HFFc6 (cell line): ENCODE measurements around the gene SCG5. TPM values are rescaled to one million over a fixed set of nuclear protein-coding genes. Genes with fewer than 3 reads are reported as not detected.

ENCODE experiments used
- DNase-seq: peaks from one replicate; pipeline ENCODE4 v3.0.0-alpha.2; 2018
- H3K27ac Mint-ChIP-seq: 2 replicates; pipeline ENCODE4 v1.8.0; 2020; ENCODE audit warnings: mild to moderate bottlenecking, mixed read lengths
- H3K27me3 Mint-ChIP-seq: 2 replicates; pipeline ENCODE4 v1.8.0; 2021; ENCODE audit warnings: mild to moderate bottlenecking, moderate library complexity, mixed read lengths; ENCODE audit not compliant: insufficient read depth
- H3K36me3 Mint-ChIP-seq: 2 replicates; pipeline ENCODE4 v1.8.0; 2021; ENCODE audit warnings: low read depth, mixed read lengths
- H3K4me1 Mint-ChIP-seq: 2 replicates; pipeline ENCODE4 v1.8.0; 2020; ENCODE audit warnings: low read depth, mixed read lengths
- H3K4me3 Mint-ChIP-seq: 2 replicates; pipeline ENCODE4 v1.8.0; 2020; ENCODE audit warnings: mild to moderate bottlenecking, moderate library complexity, mixed read lengths
- H3K9me3 Mint-ChIP-seq: 2 replicates; pipeline ENCODE4 v1.8.0; 2020; ENCODE audit warnings: mild to moderate bottlenecking, mixed read lengths
- CTCF ChIP-seq: fragments of 200-600 bp; sonication (generic); IDR thresholded peaks from 2 replicates; pipeline ENCODE4 v1.5.0; 2021; ENCODE audit warnings: antibody characterized with exemption, mild to moderate bottlenecking
- total RNA-seq, 6 experiments: library from RNA; stranded (reverse); fragmentation: NEBNext Ultra II Directional; extraction: Animal tissue kit (Norgen Biotek cat#: 25700); gene quantifications; 2 replicates in 1 of 6; 3 replicates in 5 of 6; pipeline ENCODE4 v1.2.3, GENCODE V29; 2021

Gene SCG5
- total RNA-seq, 6 experiments from 2014 or later = 2.6 to 5.5 (median 3.5) TPM

- DNase-seq = peak; percentile 93
- Mint-ChIP-seq H3K27ac (peak overlapping the region; percentile 86), H3K4me1 (peaks cover 84% of the 10 kb centered on the region), H3K36me3 (peaks cover 4% of the 10 kb centered on the region), H3K27me3 (peaks cover 3% of the 10 kb centered on the region; the same call in 1 of the 2 replicates), H3K4me3 (peak overlapping the region; percentile 75), H3K9me3 (no peaks in the 10 kb centered on the region)
- TF ChIP-seq CTCF = no peak
Observed at GRCh38 chr15:32706704-32707103, 65.2 kb downstream of the SCG5 start.

- Mint-ChIP-seq H3K9me3 (no peaks in the 10 kb centered on the region), H3K27me3 (peaks cover 3% of the 10 kb centered on the region; the same call in 1 of the 2 replicates), H3K27ac (peak overlapping the region; percentile 86), H3K4me3 (peak overlapping the region; percentile 75), H3K36me3 (peaks cover 4% of the 10 kb centered on the region), H3K4me1 (peaks cover 84% of the 10 kb centered on the region)
- no peak for DNase-seq
- no peak for TF ChIP-seq CTCF
Observed at GRCh38 chr15:32707436-32707835, 65.9 kb downstream of the SCG5 start.

DNA sequence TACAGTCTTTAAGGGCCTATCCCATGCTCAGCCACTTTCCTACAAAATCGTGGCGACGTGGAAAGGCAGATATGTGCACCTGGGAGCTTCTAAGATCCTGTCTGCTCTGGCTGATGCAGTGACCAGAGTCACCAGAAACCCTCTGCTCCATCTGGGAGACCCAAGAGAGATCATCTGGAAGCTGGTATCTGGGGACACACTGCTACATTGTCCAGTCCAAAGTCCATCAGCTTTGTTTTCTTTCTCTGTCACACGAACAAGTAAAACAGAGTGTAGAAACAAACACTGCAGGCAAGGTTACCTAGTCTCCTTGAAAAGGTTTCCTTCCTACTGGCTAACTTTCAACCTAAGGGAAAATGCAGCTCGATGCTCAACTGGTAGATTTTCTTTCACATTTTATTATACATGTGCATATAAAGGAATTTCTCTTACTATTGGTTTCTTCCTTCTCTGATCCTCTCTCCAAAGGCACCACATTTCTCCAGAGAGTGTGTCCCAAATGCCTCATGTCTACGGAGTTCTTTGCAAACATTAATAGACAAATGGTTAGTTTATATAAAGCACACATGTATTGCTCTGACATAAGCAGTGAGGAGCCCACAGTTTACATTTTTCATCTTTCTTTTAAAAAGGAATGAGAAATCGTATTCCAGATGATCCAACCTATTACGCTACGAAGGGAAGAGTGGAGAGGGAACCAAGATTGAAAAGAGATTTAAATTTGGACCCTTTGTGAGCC lies 68.0 kb downstream of the SCG5 start:
- H3K4me1 Mint-ChIP-seq = peaks cover 77% of the 10 kb centered on the region
- no peak for DNase-seq
- TF ChIP-seq CTCF = no peak

GRCh38 chr15:32715276-32715675 lies 73.8 kb downstream of the SCG5 start:
- Mint-ChIP-seq H3K4me1 (peaks cover 59% of the 10 kb centered on the region), H3K27ac (peak overlapping the region; percentile 83), H3K9me3 (peaks cover 11% of the 10 kb centered on the region), H3K36me3 (peaks cover 23% of the 10 kb centered on the region), H3K4me3 (no peak overlapping the region), H3K27me3 (peaks cover 21% of the 10 kb centered on the region)
- no peak for TF ChIP-seq CTCF
- peak; percentile 83 for DNase-seq

More for the DNA sequence above, 68.0 kb downstream of the SCG5 start:
- H3K36me3 Mint-ChIP-seq = peaks cover 4% of the 10 kb centered on the region
- no peak overlapping the region for H3K4me3 Mint-ChIP-seq
- H3K27me3 Mint-ChIP-seq = peaks cover 3% of the 10 kb centered on the region; the same call in 1 of the 2 replicates
- H3K27ac Mint-ChIP-seq = no peak overlapping the region
- H3K9me3 Mint-ChIP-seq = no peaks in the 10 kb centered on the region

DNA sequence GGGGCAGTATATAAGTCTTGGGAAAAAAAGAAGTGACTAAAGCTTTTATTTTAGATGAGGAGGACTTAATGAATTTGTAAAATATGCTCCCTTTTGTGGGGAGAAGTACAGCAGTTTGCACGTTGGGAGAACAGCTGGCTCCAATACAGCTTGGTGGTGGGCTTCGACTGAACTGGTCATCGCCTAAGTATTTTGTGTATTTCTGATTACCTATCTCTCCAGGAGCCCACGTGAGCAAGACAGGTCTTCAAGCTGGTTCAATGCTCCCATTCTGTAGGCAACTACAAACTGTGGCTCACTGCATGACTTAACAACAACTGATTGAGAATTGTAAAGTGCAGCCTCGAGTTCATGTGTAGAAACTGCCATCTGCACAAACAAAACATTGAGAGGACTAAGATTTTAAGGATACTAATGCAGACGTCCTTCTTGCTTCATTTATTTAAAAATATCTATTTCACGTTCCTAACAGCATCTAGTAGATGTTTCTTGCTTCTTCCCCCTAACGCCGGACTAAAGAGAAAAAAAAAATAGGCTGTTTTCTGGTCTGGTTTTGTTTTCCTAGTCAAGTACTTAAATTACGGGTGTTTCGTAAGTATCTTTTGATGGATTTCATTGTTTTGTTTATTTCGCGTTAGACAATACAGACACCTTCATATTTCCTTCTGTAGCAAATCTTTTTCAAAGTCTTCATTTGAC lies 74.9 kb downstream of the SCG5 start:
- Mint-ChIP-seq H3K9me3 (peaks cover 11% of the 10 kb centered on the region), H3K4me3 (peak overlapping the region; percentile 89), H3K4me1 (peaks cover 70% of the 10 kb centered on the region), H3K27me3 (peaks cover 23% of the 10 kb centered on the region), H3K36me3 (peaks cover 34% of the 10 kb centered on the region), H3K27ac (peak overlapping the region; percentile 83)
- DNase-seq = no peak
- TF ChIP-seq CTCF = no peak
